ENCODE results near the gene FAM174B.

FAM174B gene

GRCh38 chr15:92655178-92655995 lies at the start of gene FAM174B:
TSS of gene FAM174B (minus strand) at chr15:92655775.
- DNase-seq (ENCODE audit: low spot score) = peak; percentile 45

DNA sequence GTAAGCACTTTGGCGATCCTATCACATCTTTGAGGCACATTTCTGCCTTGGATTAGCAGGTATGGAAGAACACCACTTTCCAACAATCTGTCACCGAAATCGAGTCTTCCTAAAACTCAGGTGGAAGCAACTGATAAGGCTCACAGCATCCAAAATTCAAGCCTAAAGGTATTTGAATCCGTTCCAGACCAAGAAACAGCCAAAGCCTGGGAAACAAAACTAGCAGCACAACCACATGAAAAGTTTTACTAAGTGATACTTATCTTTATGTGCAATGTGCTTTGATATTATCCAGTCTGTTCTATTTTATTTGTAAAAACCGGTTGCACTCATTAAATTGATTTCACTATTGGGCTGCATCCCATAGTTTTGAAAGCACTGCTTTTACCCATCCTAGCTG lies 40.5 kb upstream of the FAM174B start:
- DNase-seq (ENCODE audit: low spot score) = no peak

GRCh38 chr15:92693691-92694331 lies 38.2 kb upstream of the FAM174B start:
- peak; percentile 83 for DNase-seq (ENCODE audit: low spot score)

GRCh38 chr15:92690395-92690794 lies 34.8 kb upstream of the FAM174B start:
- DNase-seq (ENCODE audit: low spot score) = no peak

GRCh38 chr15:92687746-92688145 lies 32.2 kb upstream of the FAM174B start:
- DNase-seq (ENCODE audit: low spot score) = no peak

- no peak for DNase-seq (ENCODE audit: low spot score)
These were observed 31.6 kb upstream of the FAM174B start for GRCh38 chr15:92687195-92687602.

DNA sequence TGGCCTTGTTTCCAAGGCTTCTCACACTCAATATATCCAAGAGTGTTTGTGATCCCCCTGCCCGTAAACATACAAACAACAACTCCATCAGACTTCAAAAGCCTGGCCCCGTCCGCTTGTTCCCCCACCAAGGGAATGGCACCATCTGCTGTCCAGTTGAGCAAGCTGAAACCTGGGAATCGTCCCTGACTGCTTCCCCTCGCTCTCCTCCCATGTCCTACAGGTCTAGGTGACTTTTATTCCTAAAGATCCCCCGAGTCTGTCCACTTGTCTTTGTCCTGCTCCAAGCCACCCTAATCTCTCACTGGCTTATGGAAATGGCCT lies 27.9 kb upstream of the FAM174B start:
- DNase-seq (ENCODE audit: low spot score) = peak; percentile 43

DNA sequence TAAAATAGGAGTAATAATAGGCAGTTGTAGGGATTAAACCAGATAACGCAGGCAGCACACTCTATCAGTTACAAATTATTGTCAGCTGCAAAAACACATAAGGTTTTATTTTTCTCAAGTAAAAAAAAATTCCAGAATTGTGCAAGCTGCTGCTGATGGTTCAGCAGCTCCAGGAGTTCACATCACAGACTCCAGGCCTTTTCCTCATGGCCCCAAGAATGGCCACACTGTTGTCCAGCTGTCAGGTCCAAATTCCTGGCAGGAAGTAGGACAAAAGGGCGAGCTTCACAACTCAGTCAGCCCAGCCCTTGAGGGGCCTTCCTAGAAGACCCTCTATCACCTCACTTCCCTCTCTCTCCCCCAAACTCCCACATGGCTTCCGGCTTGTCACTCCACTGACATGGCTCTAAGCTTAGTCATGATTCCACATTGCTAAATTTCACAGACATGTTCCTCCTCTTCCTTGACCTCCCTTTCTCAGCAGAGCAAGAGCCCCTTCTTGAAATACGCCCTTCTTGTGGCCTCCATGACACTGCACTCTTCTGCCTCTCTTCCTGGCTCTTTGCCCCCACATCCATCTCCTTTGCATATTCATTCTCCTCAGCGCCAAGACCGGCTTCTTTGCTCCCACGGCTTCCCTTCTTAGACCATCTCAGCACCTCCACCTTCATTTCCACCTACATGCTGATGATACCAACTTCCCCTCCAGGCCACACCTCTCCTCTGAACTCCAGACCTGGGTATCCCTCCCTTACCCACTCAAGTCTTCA lies 27.4 kb upstream of the FAM174B start:
- DNase-seq (ENCODE audit: low spot score) = no peak

- no peak for DNase-seq (ENCODE audit: low spot score)
These were observed 25.6 kb upstream of the FAM174B start for GRCh38 chr15:92681141-92681631.

- DNase-seq (ENCODE audit: low spot score) = no peak
These were observed 22.4 kb upstream of the FAM174B start for GRCh38 chr15:92677999-92678398.

- no peak for DNase-seq (ENCODE audit: low spot score)
These were observed 21.0 kb upstream of the FAM174B start for GRCh38 chr15:92676561-92676960.

DNA sequence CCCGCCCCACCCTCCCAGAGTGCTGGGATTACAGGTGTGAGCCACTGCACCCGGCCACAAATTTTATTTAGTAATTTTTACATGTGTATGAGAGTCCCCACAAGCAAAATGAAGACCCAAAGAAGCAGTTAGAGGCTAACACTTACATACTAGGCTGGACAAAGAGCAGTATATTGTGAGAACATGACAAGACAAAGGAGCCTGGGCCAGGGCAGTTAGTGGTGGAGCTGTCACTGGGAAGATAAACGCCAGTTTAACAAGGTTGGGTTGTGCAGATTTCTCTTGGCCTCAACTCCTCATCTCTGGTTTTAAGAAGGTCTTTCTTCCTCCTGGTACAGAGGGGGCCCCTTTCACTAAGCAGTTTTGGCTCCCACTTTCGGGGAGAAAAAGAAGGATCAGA lies 19.9 kb upstream of the FAM174B start:
- DNase-seq (ENCODE audit: low spot score) = no peak

DNA sequence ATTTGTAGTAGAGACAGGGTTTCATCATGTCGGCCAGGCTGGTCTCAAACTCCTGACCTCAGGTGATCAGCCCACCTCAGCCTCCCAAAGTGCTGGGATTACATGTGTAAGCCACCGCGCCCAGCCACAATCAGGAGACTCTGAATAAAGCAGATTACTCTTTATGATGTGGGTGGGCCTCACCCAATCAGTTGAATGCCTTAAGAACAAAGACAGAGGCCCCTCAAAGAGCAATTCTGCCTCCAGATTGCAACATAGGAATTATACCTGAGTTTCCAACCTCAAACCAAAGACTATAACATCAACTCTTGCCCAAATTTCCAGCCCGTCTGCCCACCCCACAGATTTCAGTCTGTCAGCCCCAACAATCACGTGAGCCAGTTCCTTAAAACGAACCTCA lies 18.8 kb upstream of the FAM174B start:
- DNase-seq (ENCODE audit: low spot score) = no peak

DNA sequence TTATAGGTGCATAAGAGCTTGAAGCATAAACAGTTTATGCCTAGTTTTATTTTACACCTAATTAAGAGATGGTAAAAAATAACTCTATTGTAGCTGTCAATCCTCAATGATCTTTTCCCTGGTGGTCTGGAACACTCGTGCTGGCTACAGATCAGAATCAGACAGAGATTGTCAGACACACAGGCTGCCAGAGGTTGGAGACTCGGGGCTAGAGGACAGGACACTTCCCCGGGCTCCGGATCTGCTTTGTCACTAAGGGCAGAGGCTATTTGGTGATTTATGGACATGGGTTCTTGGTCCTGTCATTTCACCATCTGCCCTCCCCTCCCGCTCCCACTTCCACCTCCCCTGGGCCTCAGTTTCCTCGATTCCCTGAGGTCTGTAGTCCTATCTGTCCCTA lies 16.5 kb upstream of the FAM174B start:
- no peak for DNase-seq (ENCODE audit: low spot score)

GRCh38 chr15:92671406-92671805 lies 15.8 kb upstream of the FAM174B start:
- no peak for DNase-seq (ENCODE audit: low spot score)

- no peak for DNase-seq (ENCODE audit: low spot score)
These were observed 15.0 kb upstream of the FAM174B start for GRCh38 chr15:92670621-92671020.

GRCh38 chr15:92669432-92669831 lies 13.9 kb upstream of the FAM174B start:
- no peak for DNase-seq (ENCODE audit: low spot score)

DNA sequence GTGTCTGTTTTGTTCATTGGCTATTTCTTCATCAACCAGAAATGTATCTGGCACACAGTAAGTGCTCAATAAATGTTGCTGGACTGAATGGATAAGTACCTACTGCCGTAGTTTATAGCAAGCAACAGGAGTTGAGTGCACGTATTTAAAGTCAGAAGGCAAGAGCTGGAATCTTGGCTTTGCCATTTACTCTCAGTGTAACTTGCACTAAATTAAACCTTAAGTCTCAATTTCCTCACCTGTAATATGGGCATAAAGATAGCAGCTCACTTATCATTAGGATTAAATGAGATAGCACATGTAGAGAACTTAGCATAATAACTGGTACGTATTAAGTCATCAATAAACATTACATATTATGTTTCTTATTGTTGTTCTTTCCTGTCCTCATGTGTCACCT lies 13.0 kb upstream of the FAM174B start:
- no peak for DNase-seq (ENCODE audit: low spot score)

DNA sequence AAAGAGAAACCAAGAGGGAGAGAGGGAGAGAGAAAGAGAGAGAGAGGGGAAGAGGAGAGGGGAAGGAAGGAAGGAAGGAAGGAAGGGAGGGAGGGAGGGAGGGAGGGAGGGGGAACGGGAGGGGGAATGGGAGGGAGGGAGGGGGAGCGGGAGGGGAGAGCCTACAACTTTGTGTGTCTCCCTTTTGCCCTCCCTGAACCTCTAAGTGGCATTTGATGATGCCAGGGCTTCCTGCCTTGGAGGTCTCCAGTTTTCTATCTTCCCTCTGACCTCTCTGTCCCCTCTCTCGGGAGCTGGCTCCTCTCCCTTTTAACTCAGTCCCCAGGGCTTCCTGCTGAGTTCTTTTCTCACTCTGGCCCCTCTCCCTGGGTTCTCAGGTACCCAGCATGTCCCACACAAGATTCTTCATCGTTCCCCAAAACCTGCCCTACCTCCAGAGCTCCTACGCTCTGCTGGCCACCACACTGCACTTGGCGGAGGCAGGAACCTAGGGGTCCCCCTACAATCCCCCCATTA lies 12.5 kb upstream of the FAM174B start:
- no peak for DNase-seq (ENCODE audit: low spot score)

GRCh38 chr15:92667287-92667904 lies 11.8 kb upstream of the FAM174B start:
- peak; percentile 58 for DNase-seq (ENCODE audit: low spot score)

DNA sequence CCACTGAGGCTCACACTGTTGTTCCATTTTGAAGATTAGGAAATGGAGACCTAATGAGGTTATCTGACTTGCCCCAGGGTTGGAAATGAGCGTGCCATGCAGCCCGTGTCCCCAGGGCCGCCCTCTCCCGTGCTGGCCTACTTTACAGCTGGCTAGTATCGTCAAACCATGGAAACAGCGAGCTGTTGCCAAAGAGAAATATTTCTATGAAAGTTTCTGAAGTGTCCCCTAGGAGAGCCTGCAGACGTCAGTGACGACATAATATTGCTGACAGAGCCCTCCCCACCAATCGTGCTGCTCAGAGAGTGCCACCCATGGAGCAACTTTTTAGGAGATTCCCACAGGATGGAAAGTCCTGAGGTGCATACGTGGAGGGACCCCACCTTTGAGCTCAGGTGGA lies 11.2 kb upstream of the FAM174B start:
- no peak for DNase-seq (ENCODE audit: low spot score)

DNA sequence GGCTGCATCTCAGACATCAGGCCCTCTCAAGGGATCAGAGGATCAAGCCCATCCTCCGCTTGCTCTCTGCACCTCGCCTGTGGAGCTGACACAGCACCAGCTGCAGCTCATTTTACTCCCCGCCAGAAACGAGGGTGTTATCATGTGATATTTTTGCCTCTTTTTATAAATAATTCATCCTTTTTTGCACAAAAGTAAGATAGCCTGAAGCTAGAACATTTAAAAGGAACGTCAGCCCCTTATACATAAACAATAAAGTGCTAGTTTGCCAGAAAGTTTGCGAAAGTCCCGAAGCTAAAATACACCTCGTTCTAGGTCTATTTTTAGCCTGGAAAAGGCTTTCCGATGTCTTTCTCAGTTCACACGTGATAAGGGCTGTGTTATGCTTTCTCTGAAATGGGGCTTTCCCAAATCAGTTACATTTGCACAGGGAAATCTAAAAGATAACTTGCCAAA lies 9.6 kb upstream of the FAM174B start:
- no peak for DNase-seq (ENCODE audit: low spot score)

Measured in HuH-7 (cell line).